ENCODE measurements around the gene CALCOCO1.

GRCh38 chr12:53710091-53710490 lies 17.2 kb downstream of the CALCOCO1 start:
- TF ChIP-seq CTCF (IDR thresholded peaks at IDR 0.05; ENCODE audit: low read depth, low read length, poor library complexity, severe bottlenecking) (no peak), EZH2phosphoT487 (IDR thresholded peaks at IDR 0.05; ENCODE audit: borderline replicate concordance, low read length) (no peak)
